HG03575 (cell line): ENCODE measurements around the gene C4A.
"Not testable (repeated sequence)": the region's sequence is repeated elsewhere in the genome, so short reads cannot be mapped to it uniquely, and the experiment has no call there.

Experiments used
- ATAC-seq: cut with Tn5 transposase; IDR thresholded peaks from one replicate; pipeline ENCODE4 v1.9.1; 2021; ENCODE audit not compliant: unreplicated experiment, insufficient number of reproducible peaks, low FRiP score; ENCODE audit errors: extremely low read depth

C4A gene

GRCh38 chr6:32010856-32011530, 29.1 kb downstream of the C4A start:
- ATAC-seq = not testable (repeated sequence)

- ATAC-seq = not testable (repeated sequence)
These were observed 31.2 kb downstream of the C4A start for GRCh38 chr6:32012941-32013617.

- ATAC-seq = not testable (repeated sequence)
These were observed 31.9 kb downstream of the C4A start for GRCh38 chr6:32013738-32014137.

GRCh38 chr6:32014547-32014946, 32.7 kb downstream of the C4A start, which contains the start of gene C4B:
Gene C4B, plus strand, starts transcription at chr6:32014795. Its CDS starts 51 bp downstream, at chr6:32014846.
- ATAC-seq = not testable (repeated sequence)

- not testable (repeated sequence) for ATAC-seq
These were observed 40.2 kb downstream of the C4A start for GRCh38 chr6:32022100-32022499.

GRCh38 chr6:32028631-32029030, 46.8 kb downstream of the C4A start:
- not testable (repeated sequence) for ATAC-seq

- ATAC-seq = not testable (repeated sequence)
These were observed 47.7 kb downstream of the C4A start for GRCh38 chr6:32029553-32029952.

GRCh38 chr6:32035283-32036013, 53.6 kb downstream of the C4A start:
- not testable (repeated sequence) for ATAC-seq

GRCh38 chr6:32037136-32037535, 55.3 kb downstream of the C4A start:
- ATAC-seq = not testable (repeated sequence)

GRCh38 chr6:32037598-32038524, 56.0 kb downstream of the C4A start, which contains the start of gene CYP21A2:
Gene CYP21A2, plus strand, starts transcription at chr6:32038415. Its CDS starts 8 bp downstream, at chr6:32038423.
- not testable (repeated sequence) for ATAC-seq

- not testable (repeated sequence) for ATAC-seq
These were observed 57.0 kb downstream of the C4A start for GRCh38 chr6:32038878-32039277.

GRCh38 chr6:32039321-32040274, 57.7 kb downstream of the C4A start:
- ATAC-seq = not testable (repeated sequence)

GRCh38 chr6:32040299-32041049, 58.6 kb downstream of the C4A start:
- not testable (repeated sequence) for ATAC-seq

- not testable (repeated sequence) for ATAC-seq
These were observed 59.1 kb downstream of the C4A start for GRCh38 chr6:32041050-32041321.

GRCh38 chr6:32041385-32041784, 59.5 kb downstream of the C4A start:
- not testable (repeated sequence) for ATAC-seq

GRCh38 chr6:32042276-32042675, 60.4 kb downstream of the C4A start:
- not testable (repeated sequence) for ATAC-seq
